DMS114 treated with DMSO at 0.1 percent for 48 hours (cell line): ENCODE measurements around the gene MMAA.
"Not testable (repeated sequence)": the region's sequence is repeated elsewhere in the genome, so short reads cannot be mapped to it uniquely, and the experiment has no call there.

Experiments used
- DNase-seq: peaks from one replicate; lab custom pipeline; 2025; ENCODE audit not compliant: unreplicated experiment; lab: John Stamatoyannopoulos, UW

Gene MMAA

GRCh38 chr4:145626623-145626982 is 7.4 kb downstream of the MMAA start:
- no peak for DNase-seq

DNA sequence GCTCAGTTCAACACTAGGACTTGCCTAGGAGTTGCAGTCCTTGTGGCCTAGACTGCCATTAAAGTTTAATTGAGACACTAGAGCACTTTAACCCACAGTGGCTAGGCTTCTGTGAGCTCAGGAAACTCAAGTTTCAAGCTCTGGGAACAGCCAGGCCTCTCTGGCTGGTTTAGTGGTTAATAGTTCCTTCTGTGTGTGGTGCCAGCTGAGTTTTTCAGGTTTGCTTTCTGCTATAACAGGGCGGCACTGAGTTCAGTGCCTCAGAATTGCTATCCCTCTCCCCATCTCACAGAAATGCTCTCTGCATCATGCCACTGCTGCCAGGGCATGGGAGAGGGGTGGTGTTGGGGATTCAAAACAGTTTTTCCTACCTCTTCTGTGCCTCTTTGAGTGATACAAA is 15.9 kb downstream of the MMAA start:
- DNase-seq: no peak

GRCh38 chr4:145635630-145636029 is 16.4 kb downstream of the MMAA start:
- no peak for DNase-seq

GRCh38 chr4:145639186-145639698 is 20.1 kb downstream of the MMAA start:
- no peak for DNase-seq

GRCh38 chr4:145640236-145640635 is 21.1 kb downstream of the MMAA start:
- DNase-seq: not testable (repeated sequence)

DNA sequence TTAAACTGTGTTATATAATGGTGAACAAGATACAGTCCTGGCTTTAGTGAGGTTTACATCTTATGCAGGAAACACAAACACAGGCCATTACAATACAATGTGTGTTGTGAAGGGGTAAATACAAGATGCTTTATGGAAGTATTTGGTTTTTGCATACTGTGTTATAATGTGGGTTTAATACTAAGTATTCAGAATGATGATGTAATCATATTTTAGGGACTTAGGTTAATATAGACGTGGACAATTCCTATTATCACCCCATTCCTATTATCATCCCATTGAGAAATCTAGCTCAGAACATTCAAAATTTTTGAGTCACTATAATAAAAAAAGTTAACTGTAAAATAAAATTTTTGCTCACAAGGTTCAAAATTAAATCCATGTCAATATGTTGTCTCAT is 24.1 kb downstream of the MMAA start:
- no peak for DNase-seq

DNA sequence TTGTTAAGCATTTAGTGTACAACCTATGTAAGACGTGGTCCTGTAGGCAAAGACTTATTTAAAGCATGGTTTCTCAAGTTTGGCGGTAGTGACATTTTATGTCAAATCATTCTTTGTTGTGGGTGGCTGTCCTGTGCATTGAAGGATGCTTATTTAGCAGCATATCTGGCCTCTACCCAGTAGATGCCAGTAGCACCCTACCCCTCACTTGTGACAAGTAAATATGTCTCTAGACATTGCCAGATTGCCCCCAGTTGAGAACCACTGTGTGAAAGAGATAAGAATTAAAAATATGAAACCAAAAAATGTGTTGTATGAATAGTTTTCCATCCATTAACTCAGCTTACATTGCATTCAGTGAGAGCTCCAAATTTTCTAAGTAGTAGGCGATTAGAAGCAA is 25.5 kb downstream of the MMAA start:
- no peak for DNase-seq

DNA sequence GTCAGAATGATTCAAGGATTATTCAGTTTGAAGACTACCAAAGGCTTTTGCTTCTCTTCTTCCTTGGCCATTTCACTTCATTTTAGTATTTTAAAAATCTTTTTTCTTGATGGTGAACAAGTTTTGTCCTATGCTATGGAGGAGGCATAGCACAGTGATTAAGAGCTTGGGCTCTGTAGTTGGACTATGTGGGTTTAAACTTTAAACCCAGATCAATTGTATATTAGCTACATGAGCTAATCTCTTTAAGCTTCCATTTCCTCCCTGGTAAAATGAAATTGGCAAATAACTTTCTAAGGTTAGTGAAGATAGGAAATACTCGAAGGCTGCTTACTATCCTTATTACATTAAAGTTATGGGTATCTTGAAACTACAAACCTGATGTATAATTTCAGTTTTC is 37.0 kb downstream of the MMAA start:
- no peak for DNase-seq

DNA sequence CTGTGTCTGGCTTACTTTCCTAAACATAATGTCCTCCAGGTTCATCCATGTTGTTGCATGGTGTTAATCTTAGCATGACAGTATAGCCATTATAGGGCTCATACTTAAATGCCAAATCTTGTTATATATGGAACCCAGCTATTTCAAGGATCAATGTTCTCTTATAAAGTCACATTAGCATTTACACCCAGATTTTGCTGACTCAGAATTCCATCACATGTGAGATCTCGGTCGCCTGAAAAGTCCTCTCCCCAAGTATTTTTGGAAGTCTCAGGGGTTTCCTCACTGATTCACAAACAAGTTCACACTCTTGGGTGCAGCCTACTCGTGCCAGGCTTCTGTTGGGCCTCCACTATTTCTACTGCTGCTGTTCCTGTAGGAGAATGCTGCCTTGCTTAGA is 40.9 kb downstream of the MMAA start:
- no peak for DNase-seq

DNA sequence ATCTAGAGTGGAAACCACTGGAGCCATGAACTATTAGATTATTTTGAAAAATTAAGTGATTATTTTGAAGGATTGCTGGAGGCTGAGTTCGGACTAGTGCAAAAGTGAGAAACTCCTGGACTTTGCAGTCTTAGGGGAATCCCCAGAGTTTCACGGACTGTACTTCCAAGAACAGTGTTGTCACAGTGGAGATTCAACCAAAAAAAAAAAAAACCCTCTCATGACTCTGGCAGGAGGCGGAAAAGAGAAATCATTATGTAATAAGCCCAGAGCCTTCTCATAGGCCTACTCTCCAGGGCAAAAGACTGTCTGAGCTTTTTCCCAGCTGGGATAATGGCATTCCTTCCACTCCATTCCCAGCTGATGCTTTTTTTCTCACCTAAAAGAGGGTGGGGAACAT is 44.0 kb downstream of the MMAA start:
- no peak for DNase-seq

DNA sequence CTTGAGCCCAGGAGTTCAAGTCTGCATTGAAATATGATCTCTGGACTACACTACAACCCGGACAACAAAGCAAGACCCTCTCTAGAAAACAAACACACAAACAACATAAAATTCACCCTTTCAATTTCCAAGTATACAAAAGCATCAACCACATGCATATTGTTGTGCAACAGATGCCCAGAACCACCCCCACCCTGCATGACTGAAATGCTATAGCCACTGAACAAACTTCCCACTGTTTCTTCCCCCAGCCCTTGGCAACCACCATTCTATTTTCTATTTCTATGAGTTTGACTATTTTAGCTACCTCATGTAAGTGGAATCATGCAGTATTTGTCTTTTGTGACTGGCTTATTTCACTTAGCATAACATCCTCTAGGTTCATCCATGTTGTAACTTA is 46.6 kb downstream of the MMAA start:
- DNase-seq: no peak

GRCh38 chr4:145670422-145670821 is 51.2 kb downstream of the MMAA start:
- no peak for DNase-seq

- DNase-seq: no peak
Measured at GRCh38 chr4:145679520-145679919, 60.3 kb downstream of the MMAA start.

- DNase-seq: no peak
Measured at GRCh38 chr4:145679991-145680455, 60.8 kb downstream of the MMAA start, which contains the start of gene C4orf51. TSS of gene C4orf51 (plus strand) at chr4:145680146. CDS start at chr4:145680204, 58 bp downstream.

DNA sequence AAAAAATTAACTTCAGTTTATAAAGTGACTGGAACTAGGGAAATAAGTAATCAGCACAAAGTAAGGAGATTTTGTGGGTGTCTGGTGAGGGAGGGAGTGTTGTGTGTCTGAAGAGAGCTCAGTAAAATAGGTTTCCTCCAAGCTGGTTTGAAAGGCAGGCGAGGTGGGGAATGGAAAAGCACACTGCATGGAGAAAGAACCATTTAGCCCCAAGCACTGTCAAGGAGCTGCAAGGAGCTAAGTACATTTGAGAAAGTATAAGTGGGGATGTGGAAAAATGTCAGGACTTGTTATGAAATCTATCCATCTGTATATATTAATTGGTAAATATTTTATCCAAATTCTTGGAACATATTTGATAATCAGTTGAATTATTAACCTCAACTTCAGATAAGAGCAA is 61.7 kb downstream of the MMAA start:
- no peak for DNase-seq

- DNase-seq: no peak
Measured at GRCh38 chr4:145681518-145681917, 62.3 kb downstream of the MMAA start.

GRCh38 chr4:145681956-145682355 is 62.8 kb downstream of the MMAA start:
- DNase-seq: no peak

DNA sequence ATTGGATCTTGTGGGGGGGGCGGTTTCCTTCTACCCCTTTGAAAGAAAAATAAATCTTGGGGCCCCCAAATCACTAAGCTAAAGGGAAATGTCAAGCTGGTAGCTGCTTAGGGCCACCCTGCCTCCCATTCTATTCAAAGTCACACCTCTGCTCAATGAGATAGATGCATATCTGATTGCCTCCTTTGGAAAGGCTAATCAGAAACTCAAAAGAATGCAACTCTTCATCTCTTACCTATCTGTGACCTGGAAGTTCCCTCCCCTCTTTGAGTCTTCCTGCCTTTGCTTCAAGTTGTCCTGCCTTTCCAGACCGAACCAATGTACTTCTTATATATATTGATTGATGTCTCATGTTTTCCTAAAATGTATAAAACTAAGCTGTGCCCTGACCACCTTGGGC is 67.8 kb downstream of the MMAA start:
- no peak for DNase-seq

- DNase-seq: no peak
Measured at GRCh38 chr4:145690610-145691009, 71.4 kb downstream of the MMAA start.

DNA sequence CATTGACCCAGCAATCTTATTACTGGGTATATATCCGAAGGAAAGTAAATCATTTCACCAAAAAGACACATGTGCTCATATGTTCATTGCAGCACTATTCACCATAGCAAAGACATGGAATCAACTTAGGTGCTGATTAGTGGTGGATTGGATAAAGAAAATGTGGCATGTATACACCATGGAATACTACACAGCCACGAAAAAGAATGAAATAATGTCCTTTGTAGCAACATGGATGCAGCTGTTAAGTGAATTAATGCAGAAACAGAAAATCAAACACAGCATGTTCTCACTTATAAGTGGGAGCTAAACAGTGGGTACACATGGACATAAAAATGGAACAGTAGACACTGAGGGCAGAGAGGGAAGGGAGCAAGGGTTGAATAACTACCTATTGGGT is 72.2 kb downstream of the MMAA start:
- not testable (repeated sequence) for DNase-seq

- DNase-seq: no peak
Measured at GRCh38 chr4:145694929-145695328, 75.7 kb downstream of the MMAA start.

DNA sequence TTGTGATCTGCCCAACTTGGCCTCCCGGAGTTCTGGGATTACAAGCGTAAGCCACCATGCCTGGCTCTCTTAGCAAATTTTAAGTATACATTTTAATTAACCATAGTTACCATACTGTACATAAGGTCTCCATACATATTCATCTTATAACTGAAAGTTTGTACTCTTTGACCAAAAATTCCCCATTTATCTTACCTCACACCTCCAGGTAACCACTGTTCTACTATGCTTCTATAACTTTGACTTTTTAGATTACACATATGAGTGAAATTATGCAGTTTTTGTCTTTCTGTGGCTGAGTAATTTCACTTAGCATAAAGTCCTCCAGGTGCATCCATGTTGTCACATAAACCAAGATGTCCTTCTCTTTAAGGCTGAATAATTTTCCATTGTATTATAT is 78.1 kb downstream of the MMAA start:
- no peak for DNase-seq

- no peak for DNase-seq
Measured at GRCh38 chr4:145698507-145698906, 79.3 kb downstream of the MMAA start.
